ENCODE data around the gene DTNA.

Gene DTNA

GRCh38 chr18:34818064-34818463, 108.0 kb downstream of the DTNA start:
- TF ChIP-seq CTCF (IDR thresholded peaks at IDR 0.05; ENCODE audit: control insufficient read depth, insufficient read depth, low read depth, low read length, missing control alignments): no peak
- no peak for DNase-seq (ENCODE audit: low read depth)
- no peak overlapping the region for H3K4me3 ChIP-seq (ENCODE audit: control insufficient read depth, low read depth, low read length)

- no peak for TF ChIP-seq CTCF (IDR thresholded peaks at IDR 0.05; ENCODE audit: control insufficient read depth, insufficient read depth, low read depth, low read length, missing control alignments)
- DNase-seq (ENCODE audit: low read depth): no peak
- no peak overlapping the region for H3K4me3 ChIP-seq (ENCODE audit: control insufficient read depth, low read depth, low read length)
Observed at GRCh38 chr18:34820360-34821065, 110.4 kb downstream of the DTNA start.

- H3K4me3 ChIP-seq (ENCODE audit: control insufficient read depth, low read depth, low read length): no peak overlapping the region
- DNase-seq (ENCODE audit: low read depth): no peak
- TF ChIP-seq CTCF (IDR thresholded peaks at IDR 0.05; ENCODE audit: control insufficient read depth, insufficient read depth, low read depth, low read length, missing control alignments): no peak
Observed at GRCh38 chr18:34821669-34822210, 111.6 kb downstream of the DTNA start.

GRCh38 chr18:34828093-34828492, 118.0 kb downstream of the DTNA start:
- DNase-seq (ENCODE audit: low read depth): no peak
- no peak overlapping the region for H3K4me3 ChIP-seq (ENCODE audit: control insufficient read depth, low read depth, low read length)
- no peak for TF ChIP-seq CTCF (IDR thresholded peaks at IDR 0.05; ENCODE audit: control insufficient read depth, insufficient read depth, low read depth, low read length, missing control alignments)

GRCh38 chr18:34834897-34835296, 124.8 kb downstream of the DTNA start:
- H3K4me3 ChIP-seq (ENCODE audit: control insufficient read depth, low read depth, low read length): no peak overlapping the region
- DNase-seq (ENCODE audit: low read depth): no peak
- no peak for TF ChIP-seq CTCF (IDR thresholded peaks at IDR 0.05; ENCODE audit: control insufficient read depth, insufficient read depth, low read depth, low read length, missing control alignments)

- DNase-seq (ENCODE audit: low read depth): no peak
- H3K4me3 ChIP-seq (ENCODE audit: control insufficient read depth, low read depth, low read length): no peak overlapping the region
- no peak for TF ChIP-seq CTCF (IDR thresholded peaks at IDR 0.05; ENCODE audit: control insufficient read depth, insufficient read depth, low read depth, low read length, missing control alignments)
Observed at GRCh38 chr18:34835466-34835865, 125.4 kb downstream of the DTNA start.
